Measurements from ENCODE around the gene SORBS1. TPM values are rescaled to one million over a fixed set of nuclear protein-coding genes. Genes with fewer than 3 reads are reported as not detected.

Gene SORBS1
- total and polyA plus RNA-seq, 4 donors = 33.2 to 71.3 (median 44.1) TPM

DNA sequence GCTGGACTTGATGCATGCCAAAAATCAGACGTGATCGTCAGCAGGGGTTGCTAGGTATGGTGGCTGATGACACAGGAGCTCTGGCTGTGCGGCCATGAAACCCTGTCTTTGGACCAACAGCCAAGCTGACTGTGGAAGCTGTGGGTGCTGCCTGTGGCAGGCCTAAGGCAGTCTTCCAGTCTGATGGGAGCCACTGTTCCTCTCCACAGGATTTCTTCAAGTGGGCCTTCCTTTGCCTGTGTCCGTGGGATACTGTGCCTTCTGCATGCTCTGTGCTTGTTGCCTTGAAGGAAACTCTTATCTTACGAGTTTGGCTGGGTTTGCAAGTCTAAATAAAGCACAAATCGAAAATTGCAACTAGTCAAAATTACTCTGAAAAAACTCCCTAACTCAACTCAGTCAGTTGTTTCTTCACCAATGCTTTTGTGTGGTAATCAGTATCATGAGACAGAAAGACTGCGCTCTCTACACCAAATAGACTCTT lies 168.4 kb downstream of the SORBS1 start:
- peaks cover 0 to 17% (median 14%) of the 10 kb centered on the region in 4 donors for H3K4me1 ChIP-seq (ENCODE audit: control insufficient read depth in 4 of 4, insufficient read depth in 4 of 4, low read length in 3 of 4)
- H3K27ac ChIP-seq (ENCODE audit: low read depth in 1 of 2, low read length in 2 of 2) = no peak overlapping the region
- H3K9me3 ChIP-seq (ENCODE audit: control insufficient read depth in 4 of 4, low read length in 3 of 4) = no peaks in the 10 kb centered on the region
- WGBS = 77% methylated on average over 7 of the region's 7 CpGs
- H3K4me3 ChIP-seq (ENCODE audit: low read depth in 1 of 3, low read length in 3 of 3) = no peak overlapping the region
- H3K9ac ChIP-seq (ENCODE audit: low read depth in 1 of 2, low read length in 2 of 2) = no peak overlapping the region
- no peak for DNase-seq (ENCODE audit: low spot score)
- TF ChIP-seq YY1 (IDR thresholded peaks at IDR 0.05) (no peak), FOXA1 (IDR thresholded peaks at IDR 0.05) (no peak), SP1 (IDR thresholded peaks at IDR 0.05) (no peak), HNF4G (IDR thresholded peaks at IDR 0.05) (no peak), NR2F2 (IDR thresholded peaks at IDR 0.05) (no peak), RAD21 (IDR thresholded peaks at IDR 0.05) (no peak), EGR1 (IDR thresholded peaks at IDR 0.05; ENCODE audit: low read depth in 2 of 2) (no peak), JUND (IDR thresholded peaks at IDR 0.05) (no peak), GABPA (IDR thresholded peaks at IDR 0.05 in 1 of 2, conservative IDR thresholded peaks at IDR 0.05 in 1 of 2) (no peak), RXRA (IDR thresholded peaks at IDR 0.05) (no peak), HNF4A (conservative IDR thresholded peaks at IDR 0.05) (no peak), FOXA2 (IDR thresholded peaks at IDR 0.05) (no peak), TAF1 (conservative IDR thresholded peaks at IDR 0.05) (no peak)
- TF ChIP-seq, protein P1, sequence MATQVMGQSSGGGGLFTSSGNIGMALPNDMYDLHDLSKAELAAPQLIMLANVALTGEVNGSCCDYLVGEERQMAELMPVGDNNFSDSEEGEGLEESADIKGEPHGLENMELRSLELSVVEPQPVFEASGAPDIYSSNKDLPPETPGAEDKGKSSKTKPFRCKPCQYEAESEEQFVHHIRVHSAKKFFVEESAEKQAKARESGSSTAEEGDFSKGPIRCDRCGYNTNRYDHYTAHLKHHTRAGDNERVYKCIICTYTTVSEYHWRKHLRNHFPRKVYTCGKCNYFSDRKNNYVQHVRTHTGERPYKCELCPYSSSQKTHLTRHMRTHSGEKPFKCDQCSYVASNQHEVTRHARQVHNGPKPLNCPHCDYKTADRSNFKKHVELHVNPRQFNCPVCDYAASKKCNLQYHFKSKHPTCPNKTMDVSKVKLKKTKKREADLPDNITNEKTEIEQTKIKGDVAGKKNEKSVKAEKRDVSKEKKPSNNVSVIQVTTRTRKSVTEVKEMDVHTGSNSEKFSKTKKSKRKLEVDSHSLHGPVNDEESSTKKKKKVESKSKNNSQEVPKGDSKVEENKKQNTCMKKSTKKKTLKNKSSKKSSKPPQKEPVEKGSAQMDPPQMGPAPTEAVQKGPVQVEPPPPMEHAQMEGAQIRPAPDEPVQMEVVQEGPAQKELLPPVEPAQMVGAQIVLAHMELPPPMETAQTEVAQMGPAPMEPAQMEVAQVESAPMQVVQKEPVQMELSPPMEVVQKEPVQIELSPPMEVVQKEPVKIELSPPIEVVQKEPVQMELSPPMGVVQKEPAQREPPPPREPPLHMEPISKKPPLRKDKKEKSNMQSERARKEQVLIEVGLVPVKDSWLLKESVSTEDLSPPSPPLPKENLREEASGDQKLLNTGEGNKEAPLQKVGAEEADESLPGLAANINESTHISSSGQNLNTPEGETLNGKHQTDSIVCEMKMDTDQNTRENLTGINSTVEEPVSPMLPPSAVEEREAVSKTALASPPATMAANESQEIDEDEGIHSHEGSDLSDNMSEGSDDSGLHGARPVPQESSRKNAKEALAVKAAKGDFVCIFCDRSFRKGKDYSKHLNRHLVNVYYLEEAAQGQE (IDR thresholded peaks at IDR 0.05) = no peak
- TF ChIP-seq, protein P2, sequence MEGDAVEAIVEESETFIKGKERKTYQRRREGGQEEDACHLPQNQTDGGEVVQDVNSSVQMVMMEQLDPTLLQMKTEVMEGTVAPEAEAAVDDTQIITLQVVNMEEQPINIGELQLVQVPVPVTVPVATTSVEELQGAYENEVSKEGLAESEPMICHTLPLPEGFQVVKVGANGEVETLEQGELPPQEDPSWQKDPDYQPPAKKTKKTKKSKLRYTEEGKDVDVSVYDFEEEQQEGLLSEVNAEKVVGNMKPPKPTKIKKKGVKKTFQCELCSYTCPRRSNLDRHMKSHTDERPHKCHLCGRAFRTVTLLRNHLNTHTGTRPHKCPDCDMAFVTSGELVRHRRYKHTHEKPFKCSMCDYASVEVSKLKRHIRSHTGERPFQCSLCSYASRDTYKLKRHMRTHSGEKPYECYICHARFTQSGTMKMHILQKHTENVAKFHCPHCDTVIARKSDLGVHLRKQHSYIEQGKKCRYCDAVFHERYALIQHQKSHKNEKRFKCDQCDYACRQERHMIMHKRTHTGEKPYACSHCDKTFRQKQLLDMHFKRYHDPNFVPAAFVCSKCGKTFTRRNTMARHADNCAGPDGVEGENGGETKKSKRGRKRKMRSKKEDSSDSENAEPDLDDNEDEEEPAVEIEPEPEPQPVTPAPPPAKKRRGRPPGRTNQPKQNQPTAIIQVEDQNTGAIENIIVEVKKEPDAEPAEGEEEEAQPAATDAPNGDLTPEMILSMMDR (IDR thresholded peaks at IDR 0.05; ENCODE audit: low read depth, low read length, missing input control) = no peak
- TF ChIP-seq, protein P3, sequence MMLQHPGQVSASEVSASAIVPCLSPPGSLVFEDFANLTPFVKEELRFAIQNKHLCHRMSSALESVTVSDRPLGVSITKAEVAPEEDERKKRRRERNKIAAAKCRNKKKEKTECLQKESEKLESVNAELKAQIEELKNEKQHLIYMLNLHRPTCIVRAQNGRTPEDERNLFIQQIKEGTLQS (IDR thresholded peaks at IDR 0.05) = no peak
- TF ChIP-seq, protein P4, sequence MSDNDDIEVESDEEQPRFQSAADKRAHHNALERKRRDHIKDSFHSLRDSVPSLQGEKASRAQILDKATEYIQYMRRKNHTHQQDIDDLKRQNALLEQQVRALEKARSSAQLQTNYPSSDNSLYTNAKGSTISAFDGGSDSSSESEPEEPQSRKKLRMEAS (IDR thresholded peaks at IDR 0.05) = no peak
- TF ChIP-seq, protein P5, sequence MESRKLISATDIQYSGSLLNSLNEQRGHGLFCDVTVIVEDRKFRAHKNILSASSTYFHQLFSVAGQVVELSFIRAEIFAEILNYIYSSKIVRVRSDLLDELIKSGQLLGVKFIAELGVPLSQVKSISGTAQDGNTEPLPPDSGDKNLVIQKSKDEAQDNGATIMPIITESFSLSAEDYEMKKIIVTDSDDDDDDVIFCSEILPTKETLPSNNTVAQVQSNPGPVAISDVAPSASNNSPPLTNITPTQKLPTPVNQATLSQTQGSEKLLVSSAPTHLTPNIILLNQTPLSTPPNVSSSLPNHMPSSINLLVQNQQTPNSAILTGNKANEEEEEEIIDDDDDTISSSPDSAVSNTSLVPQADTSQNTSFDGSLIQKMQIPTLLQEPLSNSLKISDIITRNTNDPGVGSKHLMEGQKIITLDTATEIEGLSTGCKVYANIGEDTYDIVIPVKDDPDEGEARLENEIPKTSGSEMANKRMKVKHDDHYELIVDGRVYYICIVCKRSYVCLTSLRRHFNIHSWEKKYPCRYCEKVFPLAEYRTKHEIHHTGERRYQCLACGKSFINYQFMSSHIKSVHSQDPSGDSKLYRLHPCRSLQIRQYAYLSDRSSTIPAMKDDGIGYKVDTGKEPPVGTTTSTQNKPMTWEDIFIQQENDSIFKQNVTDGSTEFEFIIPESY (IDR thresholded peaks at IDR 0.05) = no peak
- peaks cover 6 to 43% (median 25%) of the 10 kb centered on the region in 4 donors for H3K36me3 ChIP-seq (ENCODE audit: control insufficient read depth in 4 of 4, insufficient read depth in 3 of 4, low read depth in 1 of 4, low read length in 3 of 4)
- no peaks in the 10 kb centered on the region for H3K27me3 ChIP-seq (ENCODE audit: control insufficient read depth in 4 of 4, insufficient read depth in 4 of 4, low read length in 3 of 4)

Data from liver (tissue), 9 donors.